ENCODE measurements around the gene CDKAL1.

CDKAL1 gene

GRCh38 chr6:21199262-21199661 is 665.0 kb downstream of the CDKAL1 start:
- DNase-seq: peak; percentile 90

GRCh38 chr6:21200134-21200870 is 666.0 kb downstream of the CDKAL1 start:
- DNase-seq: no peak

- DNase-seq: no peak
Measured at GRCh38 chr6:21201187-21201586, 666.9 kb downstream of the CDKAL1 start.

GRCh38 chr6:21201637-21202350 is 667.5 kb downstream of the CDKAL1 start:
- DNase-seq: no peak

- DNase-seq: no peak
Measured at GRCh38 chr6:21202521-21202920, 668.3 kb downstream of the CDKAL1 start.

- DNase-seq: no peak
Measured at GRCh38 chr6:21204951-21205350, 670.7 kb downstream of the CDKAL1 start.

- no peak for DNase-seq
Measured at GRCh38 chr6:21208081-21208795, 674.0 kb downstream of the CDKAL1 start.

GRCh38 chr6:21208796-21209186 is 674.5 kb downstream of the CDKAL1 start:
- DNase-seq: no peak

- no peak for DNase-seq
Measured at GRCh38 chr6:21213492-21213891, 679.2 kb downstream of the CDKAL1 start.

GRCh38 chr6:21214738-21215448 is 680.6 kb downstream of the CDKAL1 start:
- no peak for DNase-seq

GRCh38 chr6:21219241-21219640 is 685.0 kb downstream of the CDKAL1 start:
- no peak for DNase-seq

- DNase-seq: no peak
Measured at GRCh38 chr6:21219856-21220255, 685.6 kb downstream of the CDKAL1 start.

GRCh38 chr6:21220271-21220987 is 686.2 kb downstream of the CDKAL1 start:
- no peak for DNase-seq

- DNase-seq: no peak
Measured at GRCh38 chr6:21222656-21223055, 688.4 kb downstream of the CDKAL1 start.

GRCh38 chr6:21225912-21226311 is 691.7 kb downstream of the CDKAL1 start:
- no peak for DNase-seq

- DNase-seq: no peak
Measured at GRCh38 chr6:21227486-21227885, 693.2 kb downstream of the CDKAL1 start.

GRCh38 chr6:21228411-21228810 is 694.2 kb downstream of the CDKAL1 start:
- DNase-seq: no peak

GRCh38 chr6:21228876-21229460 is 694.7 kb downstream of the CDKAL1 start:
- no peak for DNase-seq

GRCh38 chr6:21230536-21230935 is 696.3 kb downstream of the CDKAL1 start:
- no peak for DNase-seq

GRCh38 chr6:21235162-21235561 is 700.9 kb downstream of the CDKAL1 start:
- DNase-seq: no peak

- no peak for DNase-seq
Measured at GRCh38 chr6:21238208-21238607, 704.0 kb downstream of the CDKAL1 start.

- DNase-seq: no peak
Measured at GRCh38 chr6:21240709-21241108, 706.5 kb downstream of the CDKAL1 start.

Measured in DMS 273 treated with DMSO at 0.1 percent for 48 hours (cell line).